Endometrium (tissue), 2 donors: ENCODE measurements around the gene RACK1.
"Not testable (repeated sequence)": the region's sequence is repeated elsewhere in the genome, so short reads cannot be mapped to it uniquely, and the experiment has no call there.

Experiments used
- FAIRE-seq: peaks from 2 replicates; lab custom pipeline; 2012; peaks lifted over from hg19 to GRCh38; lab: Jason Lieb, UNC
- donor health status: control.
- donor health status: control.

The RACK1 gene

GRCh38 chr5:181233088-181233800 is 10.5 kb downstream of the RACK1 start:
- FAIRE-seq, result no peak

- no peak for FAIRE-seq
These were observed 11.1 kb downstream of the RACK1 start for GRCh38 chr5:181232593-181232992.

DNA sequence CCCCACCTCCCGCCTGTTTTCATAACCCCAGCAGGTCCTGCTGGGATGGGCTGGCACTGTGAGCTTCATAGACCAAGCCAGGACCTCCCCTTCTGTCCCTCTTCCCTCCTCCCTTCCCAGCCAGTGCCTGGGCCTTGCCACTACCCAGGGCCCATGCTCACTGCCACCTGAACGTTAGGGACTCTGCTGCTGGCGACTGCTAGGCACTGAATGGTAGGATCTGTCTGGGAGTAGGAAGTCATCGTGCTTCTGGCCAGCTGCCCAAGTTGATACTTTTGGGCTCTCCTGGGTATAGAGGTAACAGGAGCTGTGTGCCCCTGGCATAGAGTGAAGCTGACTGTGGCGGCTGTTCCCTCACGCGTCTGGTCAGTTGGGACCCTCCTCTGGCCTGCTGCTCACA is 12.3 kb downstream of the RACK1 start:
- FAIRE-seq, result no peak

DNA sequence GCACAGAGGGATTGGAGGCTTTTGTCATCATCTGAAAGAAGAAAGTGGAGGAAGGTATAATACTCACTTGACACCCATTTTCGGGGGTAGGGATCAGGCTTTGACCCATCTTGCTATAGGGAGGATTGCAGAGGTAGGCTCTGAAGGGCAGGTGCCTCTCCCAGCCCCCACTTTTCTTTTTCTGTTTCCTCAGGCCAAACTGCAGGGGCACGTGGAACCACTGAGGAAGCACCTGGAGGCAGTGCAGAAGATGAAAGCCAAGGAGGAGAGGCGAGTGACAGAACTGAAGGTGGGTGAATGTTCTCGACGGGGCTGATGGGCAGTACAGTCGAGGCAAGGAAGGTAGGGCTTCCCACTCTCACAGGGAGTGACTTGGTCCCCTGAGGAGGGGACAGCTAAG is 13.2 kb downstream of the RACK1 start:
- FAIRE-seq, result no peak

DNA sequence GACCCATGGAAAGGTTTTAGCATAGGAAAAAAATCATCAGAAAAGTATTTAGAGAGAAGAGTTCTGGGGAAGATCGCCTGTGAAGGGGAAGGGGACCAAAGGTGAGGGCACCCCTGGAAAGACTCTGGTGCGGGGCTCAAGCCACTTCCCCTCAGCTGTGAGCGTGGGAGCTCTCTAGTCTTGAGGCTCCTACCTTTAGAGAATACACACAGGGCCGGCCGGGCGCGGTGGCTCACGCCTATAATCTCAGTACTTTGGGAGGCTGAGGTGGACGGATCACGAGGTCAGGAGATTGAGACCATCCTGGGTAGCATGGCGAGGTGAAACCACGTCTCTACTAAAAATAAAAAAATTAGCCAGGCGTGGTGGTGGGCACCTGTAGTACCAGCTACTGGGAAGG is 13.7 kb downstream of the RACK1 start:
- no peak for FAIRE-seq

DNA sequence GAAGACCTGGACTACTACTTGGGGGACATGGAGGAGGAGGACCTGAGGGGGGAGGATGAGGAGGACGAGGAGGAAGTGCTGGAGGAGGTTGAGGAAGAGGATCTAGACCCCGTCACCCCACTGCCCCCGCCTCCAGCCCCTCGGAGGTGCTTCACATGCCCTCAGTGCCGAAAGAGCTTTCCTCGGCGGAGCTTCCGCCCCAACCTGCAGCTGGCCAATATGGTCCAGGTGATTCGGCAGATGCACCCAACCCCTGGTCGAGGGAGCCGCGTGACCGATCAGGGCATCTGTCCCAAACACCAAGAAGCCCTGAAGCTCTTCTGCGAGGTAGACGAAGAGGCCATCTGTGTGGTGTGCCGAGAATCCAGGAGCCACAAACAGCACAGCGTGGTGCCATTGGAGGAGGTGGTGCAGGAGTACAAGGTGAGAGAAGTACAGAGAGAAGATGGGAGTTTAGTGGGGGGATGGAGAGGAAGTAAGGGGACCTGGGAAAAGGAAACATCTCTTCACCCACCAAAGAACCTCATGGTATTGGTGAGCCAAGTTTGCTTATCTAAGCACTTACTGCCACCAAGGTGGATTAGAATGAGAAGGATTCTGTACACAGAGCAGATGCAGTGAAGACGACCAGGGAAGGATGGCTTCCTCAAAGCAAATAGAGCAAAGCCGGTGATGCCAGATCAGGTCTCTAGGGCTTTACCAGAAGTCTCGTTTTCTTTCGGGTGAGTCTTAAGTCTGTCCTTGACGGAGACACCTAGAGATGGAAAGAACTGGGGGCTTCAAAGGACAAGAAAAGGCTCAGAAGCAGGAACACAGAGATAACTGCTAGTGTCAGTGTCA is 19.1 kb downstream of the RACK1 start:
- FAIRE-seq, result no peak

DNA sequence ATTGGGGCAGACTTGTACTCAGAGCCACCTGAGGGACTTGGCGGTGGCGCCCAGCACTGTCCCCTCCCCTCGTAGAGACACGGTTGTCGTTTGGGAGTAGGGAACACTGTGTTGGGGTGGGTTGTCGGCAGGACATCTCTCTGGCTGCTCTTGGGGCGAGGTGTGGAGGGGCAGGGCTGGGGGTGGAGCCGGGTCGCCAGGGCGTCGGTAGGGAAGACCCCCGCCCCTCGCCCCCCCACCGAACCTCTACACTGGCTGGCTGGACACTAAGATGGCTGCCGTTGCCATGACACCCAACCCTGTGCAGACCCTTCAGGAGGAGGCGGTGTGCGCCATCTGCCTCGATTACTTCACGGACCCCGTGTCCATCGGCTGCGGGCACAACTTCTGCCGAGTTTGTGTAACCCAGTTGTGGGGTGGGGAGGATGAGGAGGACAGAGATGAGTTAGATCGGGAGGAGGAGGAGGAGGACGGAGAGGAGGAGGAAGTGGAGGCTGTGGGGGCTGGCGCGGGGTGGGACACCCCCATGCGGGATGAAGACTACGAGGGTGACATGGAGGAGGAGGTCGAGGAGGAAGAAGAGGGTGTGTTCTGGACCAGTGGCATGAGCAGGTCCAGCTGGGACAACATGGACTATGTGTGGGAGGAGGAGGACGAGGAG is 19.8 kb downstream of the RACK1 start:
- FAIRE-seq, result no peak

DNA sequence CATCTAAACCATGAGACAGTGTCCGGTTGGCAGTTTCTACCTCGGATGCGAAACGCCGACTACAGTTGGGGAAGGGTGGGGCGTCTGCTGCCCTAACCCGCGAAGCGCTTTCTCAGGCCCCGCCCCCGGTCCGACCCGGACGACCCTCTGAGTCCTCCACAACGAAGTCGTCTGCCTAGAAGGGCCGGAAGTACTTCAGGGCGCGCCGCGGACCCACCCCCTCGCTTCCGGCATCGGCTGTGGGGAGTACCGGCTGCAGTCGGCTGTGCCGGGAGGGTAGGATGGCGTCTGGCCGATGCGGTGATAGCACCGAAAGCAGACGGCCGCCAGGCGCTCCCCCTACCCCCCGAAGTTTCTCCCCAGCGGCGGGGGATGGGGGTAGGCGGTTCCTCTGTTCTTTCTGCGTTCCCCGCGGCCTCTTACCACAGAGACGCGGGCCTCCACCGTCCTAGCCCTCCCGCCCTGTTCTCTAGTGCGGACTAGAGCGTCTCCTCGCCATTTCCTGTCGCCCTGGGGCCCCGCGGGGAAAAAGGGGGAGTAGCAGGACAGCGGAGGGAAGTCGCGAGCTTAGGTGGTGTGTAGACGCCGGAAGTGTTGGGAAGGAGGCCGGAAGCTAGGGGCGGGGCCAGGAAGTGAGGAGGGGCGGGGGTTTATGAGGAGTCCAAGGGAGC is 20.5 kb downstream of the RACK1 start, which contains the start of gene TRIM41:
Gene TRIM41, plus strand, starts transcription at position 224 of the 671 bp plus-strand sequence. CDS start 719 bp downstream, outside the sequence.
- peak; percentile 78 for FAIRE-seq

GRCh38 chr5:181222630-181223057 is 21.1 kb downstream of the RACK1 start:
- no peak for FAIRE-seq

DNA sequence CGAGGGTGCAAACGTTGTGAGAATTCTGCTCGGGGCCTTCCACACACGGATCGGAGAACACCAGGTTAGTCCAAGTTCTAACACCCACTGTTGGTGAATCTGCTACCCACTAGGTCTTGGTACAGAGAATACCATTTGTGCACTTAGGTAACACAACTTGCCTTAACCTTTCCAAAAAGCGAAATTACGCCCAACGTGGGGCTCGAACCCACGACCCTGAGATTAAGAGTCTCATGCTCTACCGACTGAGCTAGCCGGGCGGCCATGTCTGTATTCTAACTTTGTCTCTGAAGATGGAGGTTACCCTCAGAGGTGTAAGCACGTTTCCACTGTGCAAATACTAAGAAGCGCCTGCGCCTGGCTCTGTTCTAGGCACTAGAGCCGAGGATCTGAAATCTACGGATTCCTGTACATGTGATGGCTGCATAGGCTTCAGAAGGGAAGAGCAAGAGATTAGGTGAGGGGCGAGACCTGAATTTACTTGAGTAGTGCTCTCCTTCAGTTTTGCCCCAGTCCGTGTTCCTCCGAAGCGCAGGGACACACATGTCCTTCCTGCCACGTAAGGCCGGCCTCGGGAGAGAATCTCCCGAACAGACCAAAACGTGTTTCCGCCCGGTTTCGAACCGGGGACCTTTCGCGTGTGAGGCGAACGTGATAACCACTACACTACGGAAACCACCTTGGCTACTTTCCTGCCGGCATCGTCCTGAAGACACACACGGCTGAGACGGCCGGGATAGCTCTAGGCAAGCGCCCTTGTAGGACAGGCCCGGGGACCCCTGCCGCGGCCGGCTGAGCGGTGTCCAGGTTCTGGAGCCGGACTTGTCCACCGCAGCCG is 21.7 kb downstream of the RACK1 start:
- no peak for FAIRE-seq

GRCh38 chr5:181221105-181221791 is 22.5 kb downstream of the RACK1 start:
- FAIRE-seq, result no peak

- no peak for FAIRE-seq
These were observed 23.6 kb downstream of the RACK1 start for GRCh38 chr5:181220178-181220515.

DNA sequence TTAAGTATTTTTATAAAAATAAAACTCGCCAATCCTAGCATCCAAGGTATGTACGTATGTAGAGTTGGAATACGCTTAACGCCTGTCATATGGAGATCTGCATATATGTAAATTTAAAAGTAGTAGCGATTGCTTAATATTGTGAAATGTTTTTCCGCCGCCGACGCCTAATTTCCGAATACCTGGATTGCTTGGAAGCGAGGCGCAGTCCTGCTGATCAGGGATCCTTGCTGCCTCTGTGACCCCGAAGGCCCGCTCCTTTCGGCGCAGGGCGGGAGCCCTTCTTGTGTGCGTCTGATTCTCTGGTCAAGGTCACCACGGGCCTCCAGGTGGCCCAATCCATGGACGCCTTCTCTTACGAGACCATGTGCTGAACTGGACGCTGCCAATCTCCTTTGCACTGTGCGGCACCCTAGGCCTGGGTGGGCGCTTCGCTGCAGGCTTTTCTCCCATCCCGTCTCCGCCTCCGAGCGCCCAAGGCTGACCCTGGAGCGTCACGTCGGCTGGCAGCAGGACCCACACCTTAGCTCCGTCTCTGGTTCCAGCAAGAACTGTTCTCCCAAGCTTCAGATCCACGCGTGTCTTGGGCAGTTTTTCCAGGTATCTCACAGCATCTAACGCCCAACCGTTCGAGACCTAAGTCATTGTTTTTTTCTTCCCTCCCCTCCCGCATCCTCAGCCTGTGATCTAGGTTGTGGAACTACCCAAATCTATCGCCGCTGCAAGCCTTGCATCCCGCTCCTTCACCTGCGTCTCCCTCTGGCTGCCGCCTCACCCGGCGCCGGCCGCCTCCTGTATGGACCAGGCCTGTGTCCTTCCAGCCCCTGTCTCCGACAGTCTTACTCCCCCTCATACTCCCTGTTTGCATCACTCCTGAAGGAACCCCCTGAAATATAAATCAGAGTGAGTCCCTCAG is 24.2 kb downstream of the RACK1 start:
- no peak for FAIRE-seq

- no peak for FAIRE-seq
These were observed 24.9 kb downstream of the RACK1 start for GRCh38 chr5:181218795-181219124.

GRCh38 chr5:181217803-181218062 is 26.0 kb downstream of the RACK1 start:
- no peak for FAIRE-seq

DNA sequence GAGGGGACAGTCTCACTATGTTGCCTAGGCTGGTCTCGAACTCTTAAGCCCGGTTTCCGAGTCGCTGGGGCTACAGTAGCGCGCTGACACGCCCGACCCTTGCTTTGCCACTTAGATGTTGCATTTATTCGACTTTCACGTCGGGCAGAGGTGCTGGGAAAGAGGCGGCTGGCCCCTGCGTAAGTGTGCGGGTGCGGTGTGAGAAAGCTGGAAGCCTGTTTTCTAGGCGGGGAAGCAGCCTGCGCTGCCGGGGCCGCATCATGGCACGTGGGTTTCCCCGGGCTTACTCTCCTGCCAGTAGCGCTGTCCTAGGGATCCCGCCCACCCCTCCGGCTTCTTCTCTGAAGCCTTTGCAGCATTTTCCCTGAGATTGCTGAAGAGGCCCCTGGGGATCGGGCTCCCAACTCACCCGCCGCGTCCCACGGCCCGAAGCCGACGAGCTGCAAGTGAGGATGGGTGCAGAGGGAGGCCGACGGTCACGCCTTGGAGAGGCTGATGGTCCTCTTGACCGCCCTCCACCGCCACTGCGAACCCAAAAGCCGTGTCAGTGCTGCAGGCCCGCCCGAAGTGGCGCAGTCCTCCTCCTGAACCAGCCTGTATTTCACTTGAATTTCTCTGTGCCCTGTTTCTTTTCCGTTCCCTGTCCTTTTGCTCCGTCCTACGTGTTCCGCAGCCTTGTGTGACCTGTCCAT is 26.4 kb downstream of the RACK1 start:
- FAIRE-seq, result no peak

DNA sequence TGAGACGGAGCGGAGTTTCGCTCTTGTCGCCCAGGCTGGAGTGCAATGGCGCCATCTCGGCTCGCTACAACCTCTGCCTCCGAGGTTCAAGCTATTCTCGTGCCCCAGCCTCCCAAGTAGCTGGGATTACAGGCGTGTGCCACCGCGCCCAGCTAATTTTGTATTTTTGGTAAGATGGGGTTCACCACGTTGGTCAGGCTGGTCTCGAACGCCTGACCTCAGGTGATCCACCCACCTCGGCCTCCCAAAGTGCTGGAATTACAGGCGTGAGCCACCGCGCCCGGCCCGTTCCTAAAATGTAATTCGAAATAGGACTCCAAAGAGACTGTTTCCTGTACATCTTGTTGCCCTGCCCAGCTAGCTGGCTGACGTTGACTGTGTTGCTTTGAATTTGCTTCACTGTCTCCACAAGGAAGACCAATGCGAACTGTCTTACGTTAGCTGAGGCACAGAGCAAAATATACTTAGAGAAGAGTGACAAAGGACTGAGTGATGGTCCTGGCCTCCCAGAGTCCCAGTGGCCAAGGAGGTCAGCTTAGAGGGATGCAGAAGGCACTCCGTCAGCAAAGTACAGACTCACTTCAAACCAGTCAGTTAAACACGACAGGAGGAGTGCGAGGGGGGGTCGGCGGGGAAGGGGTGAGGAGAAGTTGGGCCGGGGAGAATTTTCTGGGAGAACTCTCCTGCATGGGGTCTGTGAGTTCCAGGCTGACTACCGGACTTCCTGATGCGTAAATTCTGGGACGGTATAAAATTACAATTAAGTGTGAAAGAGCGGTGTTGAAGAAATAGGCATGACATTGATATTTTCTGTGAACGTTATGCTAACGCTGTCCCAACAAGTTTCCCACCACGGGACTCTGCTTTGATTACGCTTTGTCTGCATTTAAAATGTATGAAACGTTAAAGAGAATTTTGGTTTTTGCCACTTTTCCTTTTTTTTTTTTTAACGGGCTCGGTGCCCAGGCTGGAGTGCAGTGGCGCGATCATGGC is 27.4 kb downstream of the RACK1 start:
- FAIRE-seq, result no peak

DNA sequence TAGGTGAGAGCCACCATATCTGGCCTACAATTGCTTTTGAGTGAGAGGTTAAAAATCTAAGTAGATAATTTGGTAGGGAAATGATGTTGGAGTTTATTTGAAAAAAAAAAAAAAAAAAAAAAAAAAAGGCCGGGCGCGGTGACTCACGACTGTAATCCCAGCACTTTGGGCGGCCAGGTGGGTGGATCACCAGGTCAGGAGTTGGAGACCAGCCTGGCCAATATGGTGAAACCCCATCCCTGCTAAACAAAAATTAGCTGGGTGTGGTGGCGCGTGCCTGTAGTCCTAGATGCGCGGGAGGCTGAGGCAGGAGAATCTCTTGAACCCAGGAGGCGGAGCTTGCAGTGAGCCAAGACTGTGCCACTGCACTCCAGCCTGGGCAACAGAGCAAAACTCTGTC is 29.5 kb downstream of the RACK1 start:
- FAIRE-seq, result not testable (repeated sequence)
